ENCODE measurements around the gene CYB5R2. TPM values are rescaled to one million over a fixed set of nuclear protein-coding genes. Genes with fewer than 3 reads are reported as not detected.

CYB5R2 gene
- total and polyA plus RNA-seq, 2 experiments from 2014 or later = 40.9 to 56.2 TPM

GRCh38 chr11:7630002-7630401 lies 43.3 kb downstream of the CYB5R2 start:
- Histone ChIP-seq H3K9me2 (ENCODE audit: insufficient read depth) (no peaks in the 10 kb centered on the region), H3K4me1 (ENCODE audit: insufficient read depth) (no peaks in the 10 kb centered on the region), H3F3A (replicated peaks; ENCODE audit: low read depth) (no peaks in the 10 kb centered on the region), H3K4me2 (no peak overlapping the region), H3K36me3 (ENCODE audit: insufficient read depth) (no peaks in the 10 kb centered on the region), H4K20me1 (replicated peaks; ENCODE audit: insufficient read depth) (no peaks in the 10 kb centered on the region), H3K4me3 (no peak overlapping the region), H3K79me2 (replicated peaks; ENCODE audit: insufficient read depth) (no peaks in the 10 kb centered on the region), H3K27me3 (ENCODE audit: insufficient read depth) (no peaks in the 10 kb centered on the region), H3K27ac (ENCODE audit: low read depth) (no peak overlapping the region), H2AFZ (no peak overlapping the region)
- Mint-ChIP-seq H3K4me3 (no peak overlapping the region), H3K4me1 (no peaks in the 10 kb centered on the region; the same call in 2 of the 3 replicates), H3K9me3 (no peaks in the 10 kb centered on the region), H3K27ac (no peak overlapping the region), H3K36me3 (ENCODE audit: low read depth) (peaks cover 5% of the 10 kb centered on the region; the same call in 2 of the 3 replicates), H3K27me3 (ENCODE audit: insufficient read depth, low read depth, poor library complexity) (no peaks in the 10 kb centered on the region)
- DNase-seq (ENCODE audit: low spot score) = no peak
- no peak for ATAC-seq
- TF ChIP-seq, protein P1, sequence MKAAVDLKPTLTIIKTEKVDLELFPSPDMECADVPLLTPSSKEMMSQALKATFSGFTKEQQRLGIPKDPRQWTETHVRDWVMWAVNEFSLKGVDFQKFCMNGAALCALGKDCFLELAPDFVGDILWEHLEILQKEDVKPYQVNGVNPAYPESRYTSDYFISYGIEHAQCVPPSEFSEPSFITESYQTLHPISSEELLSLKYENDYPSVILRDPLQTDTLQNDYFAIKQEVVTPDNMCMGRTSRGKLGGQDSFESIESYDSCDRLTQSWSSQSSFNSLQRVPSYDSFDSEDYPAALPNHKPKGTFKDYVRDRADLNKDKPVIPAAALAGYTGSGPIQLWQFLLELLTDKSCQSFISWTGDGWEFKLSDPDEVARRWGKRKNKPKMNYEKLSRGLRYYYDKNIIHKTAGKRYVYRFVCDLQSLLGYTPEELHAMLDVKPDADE (IDR thresholded peaks at IDR 0.05) = no peak
- TF ChIP-seq EZH2phosphoT487 (IDR thresholded peaks at IDR 0.05; ENCODE audit: unreplicated experiment) (no peak), ZNF331 (CRISPR knock-in tag; IDR thresholded peaks at IDR 0.05; ENCODE audit: low read depth) (no peak), STAT1 (IDR thresholded peaks at IDR 0.05; ENCODE audit: unreplicated experiment) (no peak), NANOG (IDR thresholded peaks at IDR 0.05; ENCODE audit: borderline replicate concordance) (no peak), POLR2AphosphoS5 (IDR thresholded peaks at IDR 0.05; ENCODE audit: low read depth) (no peak), JUNB (IDR thresholded peaks at IDR 0.05; ENCODE audit: unreplicated experiment) (no peak), ZNF114 (CRISPR knock-in tag; IDR thresholded peaks at IDR 0.05) (no peak), EZH2 (IDR thresholded peaks at IDR 0.05; ENCODE audit: low read depth, unreplicated experiment) (no peak), CREB1 (CRISPR knock-in tag; IDR thresholded peaks at IDR 0.05; ENCODE audit: low read depth) (no peak)
- TF ChIP-seq, protein P2, sequence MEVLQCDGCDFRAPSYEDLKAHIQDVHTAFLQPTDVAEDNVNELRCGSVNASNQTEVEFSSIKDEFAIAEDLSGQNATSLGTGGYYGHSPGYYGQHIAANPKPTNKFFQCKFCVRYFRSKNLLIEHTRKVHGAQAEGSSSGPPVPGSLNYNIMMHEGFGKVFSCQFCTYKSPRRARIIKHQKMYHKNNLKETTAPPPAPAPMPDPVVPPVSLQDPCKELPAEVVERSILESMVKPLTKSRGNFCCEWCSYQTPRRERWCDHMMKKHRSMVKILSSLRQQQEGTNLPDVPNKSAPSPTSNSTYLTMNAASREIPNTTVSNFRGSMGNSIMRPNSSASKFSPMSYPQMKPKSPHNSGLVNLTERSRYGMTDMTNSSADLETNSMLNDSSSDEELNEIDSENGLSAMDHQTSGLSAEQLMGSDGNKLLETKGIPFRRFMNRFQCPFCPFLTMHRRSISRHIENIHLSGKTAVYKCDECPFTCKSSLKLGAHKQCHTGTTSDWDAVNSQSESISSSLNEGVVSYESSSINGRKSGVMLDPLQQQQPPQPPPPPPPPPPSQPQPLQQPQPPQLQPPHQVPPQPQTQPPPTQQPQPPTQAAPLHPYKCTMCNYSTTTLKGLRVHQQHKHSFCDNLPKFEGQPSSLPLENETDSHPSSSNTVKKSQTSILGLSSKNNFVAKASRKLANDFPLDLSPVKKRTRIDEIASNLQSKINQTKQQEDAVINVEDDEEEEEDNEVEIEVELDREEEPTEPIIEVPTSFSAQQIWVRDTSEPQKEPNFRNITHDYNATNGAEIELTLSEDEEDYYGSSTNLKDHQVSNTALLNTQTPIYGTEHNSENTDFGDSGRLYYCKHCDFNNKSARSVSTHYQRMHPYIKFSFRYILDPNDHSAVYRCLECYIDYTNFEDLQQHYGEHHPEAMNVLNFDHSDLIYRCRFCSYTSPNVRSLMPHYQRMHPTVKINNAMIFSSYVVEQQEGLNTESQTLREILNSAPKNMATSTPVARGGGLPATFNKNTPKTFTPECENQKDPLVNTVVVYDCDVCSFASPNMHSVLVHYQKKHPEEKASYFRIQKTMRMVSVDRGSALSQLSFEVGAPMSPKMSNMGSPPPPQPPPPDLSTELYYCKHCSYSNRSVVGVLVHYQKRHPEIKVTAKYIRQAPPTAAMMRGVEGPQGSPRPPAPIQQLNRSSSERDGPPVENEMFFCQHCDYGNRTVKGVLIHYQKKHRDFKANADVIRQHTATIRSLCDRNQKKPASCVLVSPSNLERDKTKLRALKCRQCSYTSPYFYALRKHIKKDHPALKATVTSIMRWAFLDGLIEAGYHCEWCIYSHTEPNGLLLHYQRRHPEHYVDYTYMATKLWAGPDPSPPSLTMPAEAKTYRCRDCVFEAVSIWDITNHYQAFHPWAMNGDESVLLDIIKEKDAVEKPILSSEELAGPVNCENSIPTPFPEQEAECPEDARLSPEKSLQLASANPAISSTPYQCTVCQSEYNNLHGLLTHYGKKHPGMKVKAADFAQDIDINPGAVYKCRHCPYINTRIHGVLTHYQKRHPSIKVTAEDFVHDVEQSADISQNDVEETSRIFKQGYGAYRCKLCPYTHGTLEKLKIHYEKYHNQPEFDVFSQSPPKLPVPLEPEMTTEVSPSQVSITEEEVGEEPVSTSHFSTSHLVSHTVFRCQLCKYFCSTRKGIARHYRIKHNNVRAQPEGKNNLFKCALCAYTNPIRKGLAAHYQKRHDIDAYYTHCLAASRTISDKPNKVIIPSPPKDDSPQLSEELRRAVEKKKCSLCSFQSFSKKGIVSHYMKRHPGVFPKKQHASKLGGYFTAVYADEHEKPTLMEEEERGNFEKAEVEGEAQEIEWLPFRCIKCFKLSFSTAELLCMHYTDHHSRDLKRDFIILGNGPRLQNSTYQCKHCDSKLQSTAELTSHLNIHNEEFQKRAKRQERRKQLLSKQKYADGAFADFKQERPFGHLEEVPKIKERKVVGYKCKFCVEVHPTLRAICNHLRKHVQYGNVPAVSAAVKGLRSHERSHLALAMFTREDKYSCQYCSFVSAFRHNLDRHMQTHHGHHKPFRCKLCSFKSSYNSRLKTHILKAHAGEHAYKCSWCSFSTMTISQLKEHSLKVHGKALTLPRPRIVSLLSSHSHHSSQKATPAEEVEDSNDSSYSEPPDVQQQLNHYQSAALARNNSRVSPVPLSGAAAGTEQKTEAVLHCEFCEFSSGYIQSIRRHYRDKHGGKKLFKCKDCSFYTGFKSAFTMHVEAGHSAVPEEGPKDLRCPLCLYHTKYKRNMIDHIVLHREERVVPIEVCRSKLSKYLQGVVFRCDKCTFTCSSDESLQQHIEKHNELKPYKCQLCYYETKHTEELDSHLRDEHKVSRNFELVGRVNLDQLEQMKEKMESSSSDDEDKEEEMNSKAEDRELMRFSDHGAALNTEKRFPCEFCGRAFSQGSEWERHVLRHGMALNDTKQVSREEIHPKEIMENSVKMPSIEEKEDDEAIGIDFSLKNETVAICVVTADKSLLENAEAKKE (CRISPR knock-in tag; IDR thresholded peaks at IDR 0.05) = no peak
- TF ChIP-seq, protein P3, sequence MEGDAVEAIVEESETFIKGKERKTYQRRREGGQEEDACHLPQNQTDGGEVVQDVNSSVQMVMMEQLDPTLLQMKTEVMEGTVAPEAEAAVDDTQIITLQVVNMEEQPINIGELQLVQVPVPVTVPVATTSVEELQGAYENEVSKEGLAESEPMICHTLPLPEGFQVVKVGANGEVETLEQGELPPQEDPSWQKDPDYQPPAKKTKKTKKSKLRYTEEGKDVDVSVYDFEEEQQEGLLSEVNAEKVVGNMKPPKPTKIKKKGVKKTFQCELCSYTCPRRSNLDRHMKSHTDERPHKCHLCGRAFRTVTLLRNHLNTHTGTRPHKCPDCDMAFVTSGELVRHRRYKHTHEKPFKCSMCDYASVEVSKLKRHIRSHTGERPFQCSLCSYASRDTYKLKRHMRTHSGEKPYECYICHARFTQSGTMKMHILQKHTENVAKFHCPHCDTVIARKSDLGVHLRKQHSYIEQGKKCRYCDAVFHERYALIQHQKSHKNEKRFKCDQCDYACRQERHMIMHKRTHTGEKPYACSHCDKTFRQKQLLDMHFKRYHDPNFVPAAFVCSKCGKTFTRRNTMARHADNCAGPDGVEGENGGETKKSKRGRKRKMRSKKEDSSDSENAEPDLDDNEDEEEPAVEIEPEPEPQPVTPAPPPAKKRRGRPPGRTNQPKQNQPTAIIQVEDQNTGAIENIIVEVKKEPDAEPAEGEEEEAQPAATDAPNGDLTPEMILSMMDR (conservative IDR thresholded peaks at IDR 0.05; ENCODE audit: low read depth in 2 of 2) = no peak
- TF ChIP-seq, protein P4, sequence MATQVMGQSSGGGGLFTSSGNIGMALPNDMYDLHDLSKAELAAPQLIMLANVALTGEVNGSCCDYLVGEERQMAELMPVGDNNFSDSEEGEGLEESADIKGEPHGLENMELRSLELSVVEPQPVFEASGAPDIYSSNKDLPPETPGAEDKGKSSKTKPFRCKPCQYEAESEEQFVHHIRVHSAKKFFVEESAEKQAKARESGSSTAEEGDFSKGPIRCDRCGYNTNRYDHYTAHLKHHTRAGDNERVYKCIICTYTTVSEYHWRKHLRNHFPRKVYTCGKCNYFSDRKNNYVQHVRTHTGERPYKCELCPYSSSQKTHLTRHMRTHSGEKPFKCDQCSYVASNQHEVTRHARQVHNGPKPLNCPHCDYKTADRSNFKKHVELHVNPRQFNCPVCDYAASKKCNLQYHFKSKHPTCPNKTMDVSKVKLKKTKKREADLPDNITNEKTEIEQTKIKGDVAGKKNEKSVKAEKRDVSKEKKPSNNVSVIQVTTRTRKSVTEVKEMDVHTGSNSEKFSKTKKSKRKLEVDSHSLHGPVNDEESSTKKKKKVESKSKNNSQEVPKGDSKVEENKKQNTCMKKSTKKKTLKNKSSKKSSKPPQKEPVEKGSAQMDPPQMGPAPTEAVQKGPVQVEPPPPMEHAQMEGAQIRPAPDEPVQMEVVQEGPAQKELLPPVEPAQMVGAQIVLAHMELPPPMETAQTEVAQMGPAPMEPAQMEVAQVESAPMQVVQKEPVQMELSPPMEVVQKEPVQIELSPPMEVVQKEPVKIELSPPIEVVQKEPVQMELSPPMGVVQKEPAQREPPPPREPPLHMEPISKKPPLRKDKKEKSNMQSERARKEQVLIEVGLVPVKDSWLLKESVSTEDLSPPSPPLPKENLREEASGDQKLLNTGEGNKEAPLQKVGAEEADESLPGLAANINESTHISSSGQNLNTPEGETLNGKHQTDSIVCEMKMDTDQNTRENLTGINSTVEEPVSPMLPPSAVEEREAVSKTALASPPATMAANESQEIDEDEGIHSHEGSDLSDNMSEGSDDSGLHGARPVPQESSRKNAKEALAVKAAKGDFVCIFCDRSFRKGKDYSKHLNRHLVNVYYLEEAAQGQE (IDR thresholded peaks at IDR 0.05; ENCODE audit: unreplicated experiment) = no peak
